ENCODE data around the gene KLHL22.
"Not testable (repeated sequence)": the region's sequence is repeated elsewhere in the genome, so short reads cannot be mapped to it uniquely, and the experiment has no call there.

DNA sequence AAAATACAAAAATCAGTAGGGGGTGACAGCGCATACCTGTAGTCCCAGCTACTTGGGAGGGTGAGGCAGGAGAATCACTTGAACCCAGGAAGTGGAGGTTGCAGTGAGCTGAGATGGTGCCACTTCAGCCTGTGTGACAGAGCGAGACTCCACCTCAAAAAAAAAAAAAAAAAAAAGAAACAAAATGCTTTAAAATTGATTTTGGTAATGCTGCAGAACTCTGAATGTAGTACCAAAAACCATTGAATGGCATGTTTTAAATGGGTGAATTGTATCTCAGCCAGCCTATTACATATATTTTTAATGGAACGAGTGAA is 49.7 kb upstream of the KLHL22 start:
- TF ChIP-seq, protein P1, sequence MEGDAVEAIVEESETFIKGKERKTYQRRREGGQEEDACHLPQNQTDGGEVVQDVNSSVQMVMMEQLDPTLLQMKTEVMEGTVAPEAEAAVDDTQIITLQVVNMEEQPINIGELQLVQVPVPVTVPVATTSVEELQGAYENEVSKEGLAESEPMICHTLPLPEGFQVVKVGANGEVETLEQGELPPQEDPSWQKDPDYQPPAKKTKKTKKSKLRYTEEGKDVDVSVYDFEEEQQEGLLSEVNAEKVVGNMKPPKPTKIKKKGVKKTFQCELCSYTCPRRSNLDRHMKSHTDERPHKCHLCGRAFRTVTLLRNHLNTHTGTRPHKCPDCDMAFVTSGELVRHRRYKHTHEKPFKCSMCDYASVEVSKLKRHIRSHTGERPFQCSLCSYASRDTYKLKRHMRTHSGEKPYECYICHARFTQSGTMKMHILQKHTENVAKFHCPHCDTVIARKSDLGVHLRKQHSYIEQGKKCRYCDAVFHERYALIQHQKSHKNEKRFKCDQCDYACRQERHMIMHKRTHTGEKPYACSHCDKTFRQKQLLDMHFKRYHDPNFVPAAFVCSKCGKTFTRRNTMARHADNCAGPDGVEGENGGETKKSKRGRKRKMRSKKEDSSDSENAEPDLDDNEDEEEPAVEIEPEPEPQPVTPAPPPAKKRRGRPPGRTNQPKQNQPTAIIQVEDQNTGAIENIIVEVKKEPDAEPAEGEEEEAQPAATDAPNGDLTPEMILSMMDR (IDR thresholded peaks at IDR 0.05), result not testable (repeated sequence)
- TF ChIP-seq POLR2A (IDR thresholded peaks at IDR 0.05), result not testable (repeated sequence)

All from uterus (tissue), 2 donors.